Aorta (tissue), 5 donors: ENCODE data around the gene FRMPD3. TPM values are rescaled to one million over a fixed set of nuclear protein-coding genes. Genes with fewer than 3 reads are reported as not detected.

Experiments
- ATAC-seq: fragments of 200-7000 bp; cut with Tn5 transposase; one replicate; pipeline ENCODE4 v1.9.1; 2022; ENCODE audit warnings: moderate library complexity; ENCODE audit not compliant: low FRiP score
- DNase-seq, 2 donors: peaks; one replicate each; pipeline ENCODE4 v3.0.0-alpha.2; 2020
- H3K27ac ChIP-seq, 2 donors: one replicate each; pipeline ENCODE4 v1.5.1; 2013; ENCODE audit warnings: low read length in 2 of 2, mild to moderate bottlenecking in 2 of 2, moderate library complexity in 2 of 2, control low read depth in 1 of 2, inconsistent platforms in 1 of 2, low read depth in 1 of 2
- H3K27me3 ChIP-seq, 2 donors: one replicate each; pipeline ENCODE4 v1.6.1; 2013; ENCODE audit warnings: control low read depth in 1 of 2, low read length in 1 of 2, mild to moderate bottlenecking in 1 of 2, moderate library complexity in 1 of 2; ENCODE audit not compliant: insufficient read depth in 2 of 2, control insufficient read depth in 1 of 2
- H3K36me3 ChIP-seq, 2 donors: one replicate each; pipeline ENCODE4 v1.6.1; 2013; ENCODE audit warnings: control low read depth in 1 of 2, low read length in 1 of 2, mild to moderate bottlenecking in 1 of 2; ENCODE audit not compliant: insufficient read depth in 2 of 2, control insufficient read depth in 1 of 2
- H3K4me1 ChIP-seq, 2 donors: one replicate each; pipeline ENCODE4 v1.6.1; 2013; ENCODE audit warnings: low read length in 2 of 2, control low read depth in 1 of 2, mild to moderate bottlenecking in 1 of 2, moderate library complexity in 1 of 2; ENCODE audit not compliant: insufficient read depth in 2 of 2, control insufficient read depth in 1 of 2
- H3K4me3 ChIP-seq, 2 donors: one replicate each; pipeline ENCODE4 v1.5.1; 2013; ENCODE audit warnings: low read length in 2 of 2, control low read depth in 1 of 2, mild to moderate bottlenecking in 1 of 2
- H3K9me3 ChIP-seq: one replicate; pipeline ENCODE4 v1.6.1; 2013; ENCODE audit warnings: mild to moderate bottlenecking, low read length; ENCODE audit not compliant: control insufficient read depth
- WGBS, 2 donors: extraction: QIAGEN DNeasy Blood & Tissue Kit; methylation state at CpG; one replicate each; pipeline ENCODE4 v1.1.7; 2013; 5-methylcytosine and 5-hydroxymethylcytosine counted together
- intact Hi-C, 2 donors: fragments of 100-400 bp; cut with DNase I; formaldehyde crosslinking; loops; one replicate each; pipeline versions ENCODE4 v1.14.2 to v1.15.0; 2022
- long read RNA-seq, 2 donors: library from polyadenylated mRNA; unstranded; transcript quantifications; one replicate each; pipeline ENCODE4 v2.0.0, GENCODE V29; 2020 to 2021
- polyA plus RNA-seq, 2 donors: library from polyadenylated mRNA; stranded (reverse); fragments of 200-250 nt; gene quantifications; one replicate each; pipeline ENCODE4 v1.2.3, GENCODE V29; 2013
- total RNA-seq, 2 donors: library from RNA; stranded (reverse); fragmentation: NEBNext Ultra II Directional; extraction: Animal tissue kit (Norgen Biotek cat#: 25700); gene quantifications; one replicate each; pipeline ENCODE4 v1.2.1, GENCODE V29; 2021
- donor health status: healthy with polysubstance abuse.
- donor health status: Bipolar disorder and iron deficiency.
- donor health status: DM: no; HTN: no; CAD: no.
- donor health status: DM: no; HTN: no; CAD: no.
- donor health status: DM: yes; HTN: yes; CAD: no.

Gene FRMPD3
- total RNA-seq (1 to 10 TPM in 1 of 2 donors, under 1 TPM in 1; 0.19 to 1.2 TPM), polyA plus RNA-seq (not detected)
- long read RNA-seq, donor 1 = 0 reads
- long read RNA-seq, donor 2, partial matches to known transcripts = 0 of 2 reads
- long read RNA-seq, donor 2, other reads (novel, unspliced or antisense) = 2 of 2 reads

GRCh38 chrX:107448998-107449835, at the start of gene FRMPD3:
TSS of gene FRMPD3 (plus strand) at chrX:107449652. CDS start at chrX:107526589, 76,937 bp downstream.
- intact Hi-C loops = no loop called here
- 1 to 29% methylated on average over 49 to 69 of the region's 69 CpGs for WGBS, 2 donors

GRCh38 chrX:107420571-107420970, 28.9 kb upstream of the FRMPD3 start:
- Histone ChIP-seq H3K4me3 (no peak overlapping the region), H3K36me3 (no peaks in the 10 kb centered on the region), H3K27me3 (peaks cover 0 to 5% of the 10 kb centered on the region in 2 donors), H3K9me3 (no peaks in the 10 kb centered on the region), H3K27ac (no peak overlapping the region), H3K4me1 (no peaks in the 10 kb centered on the region)
- 56 to 60% methylated on average over 2 of the region's 2 CpGs for WGBS, 2 donors
- no peak for DNase-seq
- intact Hi-C loops = no loop called here
- no peak for ATAC-seq

More at GRCh38 chrX:107448998-107449835, at the start of gene FRMPD3:
- ATAC-seq = no peak
- Histone ChIP-seq H3K4me1 (no peaks in the 10 kb centered on the region), H3K27ac (no peak within 1 kb of the TSS), H3K9me3 (no peaks in the 10 kb centered on the region), H3K36me3 (no peaks in the 10 kb centered on the region), H3K27me3 (no peaks in the 10 kb centered on the region), H3K4me3 (peak within 1 kb of the TSS; percentile 41 to 49)
- DNase-seq = peak in 1 of 2 donors; percentile 77

- Histone ChIP-seq H3K27me3 (peaks cover 0 to 4% of the 10 kb centered on the region in 2 donors), H3K27ac (no peak overlapping the region), H3K4me3 (no peak overlapping the region), H3K4me1 (no peaks in the 10 kb centered on the region), H3K36me3 (no peaks in the 10 kb centered on the region), H3K9me3 (no peaks in the 10 kb centered on the region)
- 57 to 60% methylated on average over 3 of the region's 3 CpGs for WGBS, 2 donors
- ATAC-seq (no peak), DNase-seq (no peak)
- intact Hi-C loops = no loop called here
Measured at GRCh38 chrX:107421337-107421861, 28.1 kb upstream of the FRMPD3 start.

- Histone ChIP-seq H3K4me3 (no peak overlapping the region), H3K4me1 (no peaks in the 10 kb centered on the region), H3K27me3 (no peaks in the 10 kb centered on the region), H3K36me3 (no peaks in the 10 kb centered on the region), H3K9me3 (no peaks in the 10 kb centered on the region), H3K27ac (no peak overlapping the region)
- no peak for DNase-seq
- 44 to 50% methylated on average over 6 of the region's 6 CpGs for WGBS, 2 donors
- no peak for ATAC-seq
- intact Hi-C loops = no loop called here
Measured at GRCh38 chrX:107429090-107429489, 20.4 kb upstream of the FRMPD3 start.

- Histone ChIP-seq H3K4me1 (no peaks in the 10 kb centered on the region), H3K9me3 (no peaks in the 10 kb centered on the region), H3K4me3 (no peak overlapping the region), H3K27me3 (no peaks in the 10 kb centered on the region), H3K27ac (no peak overlapping the region), H3K36me3 (no peaks in the 10 kb centered on the region)
- ATAC-seq (no peak), DNase-seq (no peak)
- intact Hi-C loops = no loop called here
- 61 to 77% methylated on average over 3 of the region's 3 CpGs for WGBS, 2 donors
Measured at GRCh38 chrX:107440187-107440586, 9.3 kb upstream of the FRMPD3 start.

- H3K27me3 ChIP-seq = no peaks in the 10 kb centered on the region
- 77 to 88% methylated on average over 5 of the region's 5 CpGs for WGBS, 2 donors
- no peak overlapping the region for H3K27ac ChIP-seq
- H3K4me1 ChIP-seq = no peaks in the 10 kb centered on the region
- no peaks in the 10 kb centered on the region for H3K36me3 ChIP-seq
- ATAC-seq (no peak), DNase-seq (no peak)
- intact Hi-C loops = no loop called here
- no peak overlapping the region for H3K4me3 ChIP-seq
- no peaks in the 10 kb centered on the region for H3K9me3 ChIP-seq
Measured at GRCh38 chrX:107440692-107441091, 8.8 kb upstream of the FRMPD3 start.

- no peaks in the 10 kb centered on the region for H3K36me3 ChIP-seq
- H3K4me3 ChIP-seq = no peak overlapping the region
- H3K4me1 ChIP-seq = no peaks in the 10 kb centered on the region
- no peak overlapping the region for H3K27ac ChIP-seq
- 48 to 64% methylated on average over 3 of the region's 3 CpGs for WGBS, 2 donors
- no peaks in the 10 kb centered on the region for H3K9me3 ChIP-seq
- DNase-seq = no peak
- H3K27me3 ChIP-seq = no peaks in the 10 kb centered on the region
- intact Hi-C loops = no loop called here
- no peak for ATAC-seq
Measured at GRCh38 chrX:107442914-107443527, 6.4 kb upstream of the FRMPD3 start.

- 25 to 64% methylated on average over 3 of the region's 3 CpGs for WGBS, 2 donors
- H3K9me3 ChIP-seq = no peaks in the 10 kb centered on the region
- intact Hi-C loops = no loop called here
- H3K27ac ChIP-seq = no peak overlapping the region
- ATAC-seq (no peak), DNase-seq (no peak)
- no peaks in the 10 kb centered on the region for H3K27me3 ChIP-seq
- no peaks in the 10 kb centered on the region for H3K4me1 ChIP-seq
- no peaks in the 10 kb centered on the region for H3K36me3 ChIP-seq
- H3K4me3 ChIP-seq = no peak overlapping the region
Measured at GRCh38 chrX:107445146-107445545, 4.3 kb upstream of the FRMPD3 start.
